HepG2 (cell line): ENCODE data around the gene THAP5. TPM values are rescaled to one million over a fixed set of nuclear protein-coding genes. Genes with fewer than 3 reads are reported as not detected.
A peak's percentile ranks its signal among the peaks of the same experiment; 100 is the strongest.

Experiments used
- ATAC-seq: fragments of 200-7000 bp; cut with Tn5 transposase; 3 replicates; pipeline ENCODE4 v1.9.1; 2020; ENCODE audit warnings: mild to moderate bottlenecking, moderate library complexity
- BruUV-seq: library from RNA; stranded (reverse); fragments of 400-500 nt; replicated peaks from 2 replicates; lab custom pipeline; 2021; lab: Mats Ljungman, UMichigan
- CTCF ChIA-PET: fragments of 300-600 bp; formaldehyde crosslinking; extraction: SDS; loops from one replicate; lab custom pipeline; 2021; ENCODE audit warnings: low total read pairs, inconsistent platforms, low intra/inter-chr PET ratio; lab: Yijun Ruan, JAX
- POLR2A ChIA-PET: fragments of 350-600 bp; sonication (Branson Sonifier 250); formaldehyde crosslinking; loops from one replicate; lab custom pipeline; 2020; ENCODE audit warnings: antibody characterized with exemption, inconsistent platforms; lab: Yijun Ruan, JAX
- DNase-seq: peaks from one replicate; pipeline ENCODE4 v3.0.0-alpha.2; 2015; ENCODE audit warnings: low spot score
- FAIRE-seq: peaks from 3 replicates; lab custom pipeline; 2011; peaks lifted over from hg19 to GRCh38; lab: Jason Lieb, UNC
- H2AFZ ChIP-seq: one replicate; pipeline ENCODE4 v1.6.1; 2011; ENCODE audit warnings: low read length, inconsistent platforms
- H3K27ac ChIP-seq: fragments of 300-600 bp; 3 replicates; pipeline ENCODE4 v1.8.0; 2011; ENCODE audit warnings: mixed run types, mild to moderate bottlenecking, mixed read lengths, low read length, inconsistent platforms; ENCODE audit not compliant: insufficient read depth; ENCODE audit errors: extremely low read length
- H3K27me3 ChIP-seq, 2 experiments: fragments of 200-600 bp in 1 of 2; 2 replicates in 1 of 2; 3 replicates in 1 of 2; pipeline versions ENCODE4 v1.6.0 to v1.8.0; 2011; ENCODE audit warnings: low read length in 2 of 2, mild to moderate bottlenecking in 2 of 2, moderate library complexity in 2 of 2, inconsistent platforms in 1 of 2; ENCODE audit not compliant: insufficient read depth in 2 of 2, control insufficient read depth in 1 of 2
- H3K36me3 ChIP-seq, 2 experiments: fragments of 200-600 bp in 1 of 2; replicated peaks in 1 of 2; 2 replicates in 1 of 2; 3 replicates in 1 of 2; pipeline versions ENCODE4 v1.5.1 to v1.8.0; 2011; ENCODE audit warnings: low read length in 2 of 2, inconsistent platforms in 1 of 2; ENCODE audit not compliant: insufficient read depth in 2 of 2, control insufficient read depth in 1 of 2
- H3K4me1 ChIP-seq: 2 replicates; pipeline ENCODE4 v1.5.1; 2012; ENCODE audit warnings: low read length, inconsistent platforms; ENCODE audit not compliant: insufficient read depth
- H3K4me2 ChIP-seq: 2 replicates; pipeline ENCODE4 v1.6.0; 2011; ENCODE audit warnings: low read depth, low read length, inconsistent platforms
- H3K4me3 ChIP-seq, 3 experiments: fragments of 200-600 bp in 1 of 3; sonication (generic), shearing (Covaris generic) in 1 of 3; replicated peaks in 1 of 3; 2 replicates each; pipeline ENCODE4 v1.5.1; 2011 to 2016; ENCODE audit warnings: low read length in 3 of 3, inconsistent platforms in 2 of 3, low read depth in 2 of 3, mild to moderate bottlenecking in 2 of 3, control low read depth in 1 of 3, mixed read lengths in 1 of 3; ENCODE audit not compliant: insufficient read depth in 1 of 3
- H3K79me2 ChIP-seq: one replicate; pipeline ENCODE4 v1.6.1; 2011; ENCODE audit warnings: low read length, inconsistent platforms; ENCODE audit not compliant: insufficient read depth
- H3K9ac ChIP-seq: 2 replicates; pipeline ENCODE4 v1.6.0; 2011; ENCODE audit warnings: mild to moderate bottlenecking, low read depth, low read length, inconsistent platforms; ENCODE audit not compliant: insufficient read depth
- H3K9me3 ChIP-seq: 2 replicates; pipeline ENCODE4 v1.5.1; 2012; ENCODE audit warnings: mild to moderate bottlenecking, low read length
- H4K20me1 ChIP-seq: 2 replicates; pipeline ENCODE4 v1.6.0; 2011; ENCODE audit warnings: inconsistent platforms, mild to moderate bottlenecking, low read length, moderate library complexity; ENCODE audit not compliant: insufficient read depth
- ASH2L ChIP-seq: fragments of 300-600, 200-600 bp; sonication (generic); IDR thresholded peaks from 2 replicates; pipeline ENCODE4 v1.7.0; 2017; ENCODE audit warnings: low read depth, mild to moderate bottlenecking, moderate library complexity, mixed read lengths, low read length; ENCODE audit not compliant: insufficient read length
- ETV6 ChIP-seq: sonication (generic); formaldehyde crosslinking; conservative IDR thresholded peaks from 2 replicates; pipeline ENCODE4 v1.4.0; 2020; ENCODE audit warnings: missing genetic modification reagents
- KAT8 ChIP-seq: IDR thresholded peaks from 2 replicates; pipeline ENCODE4 v1.6.1; 2016; ENCODE audit warnings: missing genetic modification reagents, missing compliant biosample characterization
- KLF16 ChIP-seq, 2 experiments: sonication (generic) in 1 of 2; formaldehyde crosslinking in 1 of 2; IDR thresholded peaks; 2 replicates each; pipeline versions ENCODE4 v1.6.1 to v1.8.0; 2016 to 2023; ENCODE audit warnings: missing genetic modification reagents in 2 of 2, missing compliant biosample characterization in 1 of 2
- TBP ChIP-seq: sonication (generic); formaldehyde crosslinking; IDR thresholded peaks from 2 replicates; pipeline ENCODE4 v1.5.0; 2020; ENCODE audit warnings: missing genetic modification reagents
- THAP9 ChIP-seq: sonication (generic); formaldehyde crosslinking; IDR thresholded peaks from 2 replicates; pipeline ENCODE4; 2020; ENCODE audit warnings: missing genetic modification reagents, mild to moderate bottlenecking, borderline replicate concordance
- ZMYM2 ChIP-seq: sonication (generic); formaldehyde crosslinking; IDR thresholded peaks from 2 replicates; pipeline ENCODE4 v1.8.0; 2022; ENCODE audit warnings: mild to moderate bottlenecking, missing genetic modification reagents
- ZNF574 ChIP-seq: sonication (generic); formaldehyde crosslinking; IDR thresholded peaks from 2 replicates; pipeline ENCODE4 v1.4.0; 2020; ENCODE audit warnings: missing genetic modification reagents
- ZNF646 ChIP-seq: sonication (generic); formaldehyde crosslinking; IDR thresholded peaks from 2 replicates; pipeline ENCODE4 v1.9.0; 2021; ENCODE audit warnings: mild to moderate bottlenecking, missing genetic modification reagents
- ZNF775 ChIP-seq: sonication (generic); formaldehyde crosslinking; IDR thresholded peaks from 2 replicates; pipeline ENCODE4 v1.4.0; 2020; ENCODE audit warnings: missing genetic modification reagents, mild to moderate bottlenecking, moderate library complexity, borderline replicate concordance
- WGBS: methylation state at CpG from one replicate; pipeline ENCODE4 v1.1.6; 2017; ENCODE audit warnings: low lambda C conversion rate; 5-methylcytosine and 5-hydroxymethylcytosine counted together
- in situ Hi-C: cut with HindIII; loops from 2 replicates; pipeline ENCODE4 v1.10.0; 2017; ENCODE audit warnings: low pct_unique_long_range_greater_than_20kb; ENCODE audit not compliant: extremely low pct_ligation_motif_present
- intact Hi-C: fragments of 100-400 bp; cut with micrococcal nuclease; formaldehyde crosslinking; loops from one replicate; pipeline ENCODE4 v1.10.0; 2022; ENCODE audit not compliant: unreplicated experiment
- polyA plus RNA-seq, 8 experiments: library from polyadenylated mRNA; depleted of rRNA in 3 of 8; stranded (reverse) in 7 of 8; unstranded in 1 of 8; fragments of >200 nt; fragmentation: Illumina TruSeq in 4 of 8; extraction: Trizol in 4 of 8; gene quantifications; 2 replicates each; pipeline versions ENCODE4 v1.2.1 to v1.2.3, GENCODE V29; 2011 to 2016; ENCODE audit warnings: low read depth in 4 of 8, missing spikeins in 1 of 8, mixed read lengths in 1 of 8; ENCODE audit not compliant: insufficient read depth in 1 of 8
- total RNA-seq, 5 experiments: library from RNA; depleted of rRNA; stranded (reverse); fragments of >200 nt; fragmentation: Illumina TruSeq; extraction: Trizol; gene quantifications; 2 replicates each; pipeline ENCODE4 v1.2.3, GENCODE V29; 2016; ENCODE audit warnings: low read depth in 1 of 5

Gene THAP5
- total and polyA plus RNA-seq, 2 of the 13 experiments (the other 11 are each of a cell fraction or from before 2014, with no cell fraction given): 3.6 to 11.8 TPM

GRCh38 chr7:108565987-108566386 is 3.5 kb downstream of the THAP5 start (continued):
- TF ChIP-seq ZNF646: no peak
- TF ChIP-seq ZMYM2 (CRISPR knock-in tag): no peak
- no peak for TF ChIP-seq KAT8 (CRISPR knock-in tag)
- TF ChIP-seq ZNF775 (CRISPR knock-in tag): no peak
- TF ChIP-seq ASH2L: no peak

GRCh38 chr7:108561047-108561619 is 8.4 kb downstream of the THAP5 start:
- H3K4me1 ChIP-seq: peaks cover 9% of the 10 kb centered on the region
- ChIA-PET POLR2A (no interaction called here), CTCF (no interaction called here)
- no peak overlapping the region for H3K9ac ChIP-seq
- H3K79me2 ChIP-seq: peaks cover 2% of the 10 kb centered on the region
- no peak overlapping the region for H3K4me2 ChIP-seq
- H3K27me3 ChIP-seq: no peaks in the 10 kb centered on the region; a peak in 1 of 5 replicates
- no peak overlapping the region for H3K27ac ChIP-seq
- no peaks in the 10 kb centered on the region; a peak in 1 of 5 replicates for H3K36me3 ChIP-seq
- H2AFZ ChIP-seq: no peak overlapping the region
- no TSS peak for BruUV-seq
- DNase-seq (no peak), FAIRE-seq (no peak), ATAC-seq (peak; percentile 38; the same call in 2 of the 3 replicates)
- intact Hi-C loops: no loop called here
- WGBS: 94% methylated on average over 4 of the region's 4 CpGs
- no peaks in the 10 kb centered on the region for H4K20me1 ChIP-seq
- in situ Hi-C loops: no loop called here
- H3K4me3 ChIP-seq: no peak overlapping the region
- peaks cover 19% of the 10 kb centered on the region for H3K9me3 ChIP-seq
- no peak for TF ChIP-seq KLF16 (CRISPR knock-in tag; IDR thresholded peaks at IDR 0.05)
- no peak for TF ChIP-seq TBP (CRISPR knock-in tag)
- TF ChIP-seq ZNF574: no peak
- no peak for TF ChIP-seq ETV6 (CRISPR knock-in tag)
- TF ChIP-seq THAP9 (CRISPR knock-in tag): no peak
